Measurements from ENCODE around the gene HOXB2. TPM values are rescaled to one million over a fixed set of nuclear protein-coding genes. Genes with fewer than 3 reads are reported as not detected.

HOXB2 gene
- total RNA-seq, 1 experiment from 2014 or later = 30.7 TPM

GRCh38 chr17:48565925-48566710 lies 21.2 kb upstream of the HOXB2 start:
- no peak for DNase-seq (ENCODE audit: low read depth)

- DNase-seq (ENCODE audit: low read depth) = no peak
Observed at GRCh38 chr17:48565022-48565554, 20.2 kb upstream of the HOXB2 start.

GRCh38 chr17:48564188-48565021 lies 19.5 kb upstream of the HOXB2 start:
- DNase-seq (ENCODE audit: low read depth) = no peak

- DNase-seq (ENCODE audit: low read depth) = no peak
Observed at GRCh38 chr17:48563867-48564187, 18.9 kb upstream of the HOXB2 start.

- peak; percentile 66 for DNase-seq (ENCODE audit: low read depth)
Observed at GRCh38 chr17:48563385-48563838, 18.5 kb upstream of the HOXB2 start.

GRCh38 chr17:48562934-48563333 lies 18.0 kb upstream of the HOXB2 start:
- no peak for DNase-seq (ENCODE audit: low read depth)

- DNase-seq (ENCODE audit: low read depth) = no peak
Observed at GRCh38 chr17:48561884-48562810, 17.2 kb upstream of the HOXB2 start.

GRCh38 chr17:48559840-48560817 lies 15.2 kb upstream of the HOXB2 start:
- DNase-seq (ENCODE audit: low read depth) = no peak

GRCh38 chr17:48559122-48559839 lies 14.4 kb upstream of the HOXB2 start:
- DNase-seq (ENCODE audit: low read depth) = no peak

GRCh38 chr17:48558831-48559121 lies 13.9 kb upstream of the HOXB2 start:
- DNase-seq (ENCODE audit: low read depth) = no peak

- DNase-seq (ENCODE audit: low read depth) = no peak
Observed at GRCh38 chr17:48558057-48558830, 13.3 kb upstream of the HOXB2 start.

GRCh38 chr17:48556576-48557401 lies 11.9 kb upstream of the HOXB2 start:
- peak; percentile 70 for DNase-seq (ENCODE audit: low read depth)

GRCh38 chr17:48556229-48556575 lies 11.3 kb upstream of the HOXB2 start:
- DNase-seq (ENCODE audit: low read depth) = no peak

GRCh38 chr17:48555258-48556228 lies 10.6 kb upstream of the HOXB2 start:
- peak; percentile 96 for DNase-seq (ENCODE audit: low read depth)

- DNase-seq (ENCODE audit: low read depth) = no peak
Observed at GRCh38 chr17:48554412-48555257, 9.7 kb upstream of the HOXB2 start.

- peak; percentile 20 for DNase-seq (ENCODE audit: low read depth)
Observed at GRCh38 chr17:48553826-48554225, 8.9 kb upstream of the HOXB2 start.

Measured in M059J (cell line).